Activated T-cell treated with anti-CD3 and anti-CD28 coated beads, Interleukin-2, amount 50 U/mL, for 4 hours (primary cell): ENCODE measurements around the gene FBXO30. TPM values are rescaled to one million over a fixed set of nuclear protein-coding genes. Genes with fewer than 3 reads are reported as not detected.

Experiments
- ATAC-seq, 2 donors: fragments of 200-7000 bp; cut with Tn5 transposase; one replicate each; pipeline ENCODE4 v1.10.0; 2021
- DNase-seq: peaks from one replicate; pipeline ENCODE4 v3.0.0-alpha.2; 2020
- H3K27me3 Mint-ChIP-seq: one replicate; pipeline ENCODE4 v1.8.0; 2021; ENCODE audit warnings: low read depth, mixed read lengths
- H3K36me3 Mint-ChIP-seq: one replicate; pipeline ENCODE4 v1.8.0; 2022; ENCODE audit warnings: mixed read lengths; ENCODE audit not compliant: insufficient read depth
- H3K4me1 Mint-ChIP-seq: one replicate; pipeline ENCODE4 v1.8.0; 2021; ENCODE audit warnings: low read depth, mixed read lengths
- H3K4me3 Mint-ChIP-seq: one replicate; pipeline ENCODE4 v1.8.0; 2021; ENCODE audit warnings: mild to moderate bottlenecking, moderate library complexity, mixed read lengths
- H3K9me3 Mint-ChIP-seq: one replicate; pipeline ENCODE4 v1.8.0; 2021; ENCODE audit warnings: mixed read lengths
- total RNA-seq, 3 donors: library from RNA; stranded (reverse); gene quantifications; one replicate each; pipeline ENCODE4 v1.2.1, GENCODE V29; 2021

The FBXO30 gene
- total RNA-seq, result 1 to 10 TPM; 4.5 to 6.9 (median 6.2) TPM

- no peaks in the 10 kb centered on the region for H3K27me3 Mint-ChIP-seq
Observed at GRCh38 chr6:145814501-145815308, at the start of gene FBXO30. Gene FBXO30, minus strand, starts transcription at chr6:145814795. Its CDS starts 8,390 bp downstream, at chr6:145806405.

GRCh38 chr6:145863988-145864616, 49.5 kb upstream of the FBXO30 start:
- Mint-ChIP-seq H3K9me3 (peaks cover 14% of the 10 kb centered on the region), H3K4me1 (peaks cover 37% of the 10 kb centered on the region), H3K27me3 (no peaks in the 10 kb centered on the region), H3K36me3 (peaks cover 8% of the 10 kb centered on the region), H3K4me3 (no peak overlapping the region)
- no peak for ATAC-seq
- DNase-seq, result no peak

More at GRCh38 chr6:145814501-145815308, at the start of gene FBXO30:
- Mint-ChIP-seq H3K4me1 (peaks cover 41% of the 10 kb centered on the region), H3K36me3 (peaks cover 2% of the 10 kb centered on the region), H3K9me3 (no peaks in the 10 kb centered on the region), H3K4me3 (peak within 1 kb of the TSS; percentile 93)
- ATAC-seq (peak; percentile 86 to 88), DNase-seq (peak; percentile 84)

DNA sequence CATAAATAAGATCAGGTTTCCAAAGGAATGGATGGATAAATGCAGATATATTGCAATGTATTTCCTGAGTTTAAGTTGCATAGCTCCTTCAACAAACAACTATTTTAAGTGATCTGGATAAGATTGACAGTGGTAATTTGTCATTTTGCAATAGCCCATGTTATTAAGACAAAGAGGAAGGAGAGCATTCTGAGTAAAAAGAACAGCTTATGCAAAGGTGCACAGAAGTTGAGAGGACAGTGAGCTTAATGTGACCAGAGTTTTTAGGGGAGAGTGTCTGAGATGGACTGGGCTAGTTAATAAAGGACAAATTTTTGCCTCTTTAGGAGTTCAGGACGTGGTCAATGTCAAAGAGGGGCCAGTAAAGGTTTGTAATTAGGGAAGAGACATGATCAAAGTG, 48.8 kb upstream of the FBXO30 start:
- Mint-ChIP-seq H3K9me3 (peaks cover 14% of the 10 kb centered on the region), H3K27me3 (no peaks in the 10 kb centered on the region), H3K4me1 (peaks cover 35% of the 10 kb centered on the region), H3K4me3 (no peak overlapping the region), H3K36me3 (peaks cover 12% of the 10 kb centered on the region)
- no peak for DNase-seq
- ATAC-seq, result no peak

- no peaks in the 10 kb centered on the region for H3K27me3 Mint-ChIP-seq
- ATAC-seq, result no peak
Observed at GRCh38 chr6:145860562-145860961, 46.0 kb upstream of the FBXO30 start.

DNA sequence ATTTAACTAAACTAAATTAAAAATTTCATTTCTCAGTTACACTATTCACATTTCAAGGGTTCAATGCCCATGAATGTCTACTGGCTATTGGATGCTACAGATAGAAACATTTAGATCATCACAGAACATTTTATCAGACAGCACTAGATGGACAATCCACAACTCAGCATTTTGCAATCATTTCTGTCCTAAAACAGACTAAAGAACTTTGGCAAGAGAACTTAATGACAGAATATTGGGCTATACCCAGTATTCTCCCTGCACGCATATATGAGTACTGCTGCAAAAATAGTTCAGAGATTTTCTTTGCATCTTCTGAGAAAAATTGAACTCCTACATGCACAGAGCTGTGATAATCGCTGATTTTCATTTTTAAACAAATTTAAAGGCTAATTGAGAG, 36.1 kb upstream of the FBXO30 start:
- DNase-seq (no peak), ATAC-seq (no peak)
- H3K36me3 Mint-ChIP-seq, result peaks cover 8% of the 10 kb centered on the region
- H3K9me3 Mint-ChIP-seq, result no peaks in the 10 kb centered on the region
- no peaks in the 10 kb centered on the region for H3K4me1 Mint-ChIP-seq
- H3K27me3 Mint-ChIP-seq, result no peaks in the 10 kb centered on the region
- H3K4me3 Mint-ChIP-seq, result no peak overlapping the region

More at GRCh38 chr6:145860562-145860961, 46.0 kb upstream of the FBXO30 start:
- Mint-ChIP-seq H3K4me3 (no peak overlapping the region), H3K36me3 (peaks cover 13% of the 10 kb centered on the region), H3K4me1 (peaks cover 13% of the 10 kb centered on the region), H3K9me3 (peaks cover 14% of the 10 kb centered on the region)
- DNase-seq, result no peak

DNA sequence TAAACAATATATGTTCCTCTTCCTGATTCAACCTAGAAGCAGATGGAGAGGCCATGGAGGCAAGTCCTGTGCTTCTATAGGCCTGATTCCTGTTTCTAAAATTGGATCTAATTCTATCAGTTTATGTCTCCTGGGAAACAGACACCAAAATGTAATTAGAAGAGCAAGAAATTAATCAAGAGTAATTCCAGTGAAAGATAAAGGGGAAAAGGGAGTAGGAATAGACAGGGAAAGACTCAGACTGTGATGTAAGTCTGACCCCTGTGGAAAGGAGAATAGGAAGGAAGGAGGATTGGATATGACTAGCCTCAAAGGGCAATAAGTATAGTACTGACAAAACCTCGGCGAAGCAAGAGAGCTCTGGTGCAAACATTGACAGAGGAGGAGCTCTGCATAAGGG, 33.9 kb upstream of the FBXO30 start:
- Mint-ChIP-seq H3K4me1 (no peaks in the 10 kb centered on the region), H3K36me3 (peaks cover 11% of the 10 kb centered on the region), H3K27me3 (no peaks in the 10 kb centered on the region), H3K4me3 (no peak overlapping the region), H3K9me3 (no peaks in the 10 kb centered on the region)
- ATAC-seq, result no peak
- DNase-seq, result no peak

DNA sequence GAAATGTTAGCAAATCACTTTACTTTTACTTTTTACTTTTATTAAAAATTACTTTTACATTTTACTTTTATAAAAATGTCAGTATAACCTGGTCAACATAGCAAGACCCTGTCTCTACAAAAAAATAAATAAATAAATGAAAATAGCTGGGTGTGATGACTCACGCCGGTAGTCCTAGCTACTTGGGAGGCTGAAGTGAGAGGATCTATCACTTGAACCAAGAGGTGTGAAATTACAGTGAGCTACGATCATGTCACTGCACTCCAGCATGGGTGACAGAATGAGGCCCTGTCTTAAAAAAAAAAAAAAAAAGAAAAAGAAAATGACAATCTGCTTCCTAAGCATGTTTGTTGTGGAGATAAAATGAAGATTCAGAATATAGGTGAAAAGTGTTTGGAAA, 31.0 kb upstream of the FBXO30 start:
- no peaks in the 10 kb centered on the region for H3K9me3 Mint-ChIP-seq
- ATAC-seq, result no peak
- H3K4me3 Mint-ChIP-seq, result no peak overlapping the region
- DNase-seq, result no peak
- H3K27me3 Mint-ChIP-seq, result no peaks in the 10 kb centered on the region
- peaks cover 11% of the 10 kb centered on the region for H3K36me3 Mint-ChIP-seq
- H3K4me1 Mint-ChIP-seq, result no peaks in the 10 kb centered on the region

- H3K9me3 Mint-ChIP-seq, result no peaks in the 10 kb centered on the region
- H3K4me3 Mint-ChIP-seq, result no peak overlapping the region
- ATAC-seq (no peak), DNase-seq (no peak)
- H3K27me3 Mint-ChIP-seq, result no peaks in the 10 kb centered on the region
- peaks cover 10% of the 10 kb centered on the region for H3K36me3 Mint-ChIP-seq
- no peaks in the 10 kb centered on the region for H3K4me1 Mint-ChIP-seq
Observed at GRCh38 chr6:145844933-145845540, 30.4 kb upstream of the FBXO30 start.

DNA sequence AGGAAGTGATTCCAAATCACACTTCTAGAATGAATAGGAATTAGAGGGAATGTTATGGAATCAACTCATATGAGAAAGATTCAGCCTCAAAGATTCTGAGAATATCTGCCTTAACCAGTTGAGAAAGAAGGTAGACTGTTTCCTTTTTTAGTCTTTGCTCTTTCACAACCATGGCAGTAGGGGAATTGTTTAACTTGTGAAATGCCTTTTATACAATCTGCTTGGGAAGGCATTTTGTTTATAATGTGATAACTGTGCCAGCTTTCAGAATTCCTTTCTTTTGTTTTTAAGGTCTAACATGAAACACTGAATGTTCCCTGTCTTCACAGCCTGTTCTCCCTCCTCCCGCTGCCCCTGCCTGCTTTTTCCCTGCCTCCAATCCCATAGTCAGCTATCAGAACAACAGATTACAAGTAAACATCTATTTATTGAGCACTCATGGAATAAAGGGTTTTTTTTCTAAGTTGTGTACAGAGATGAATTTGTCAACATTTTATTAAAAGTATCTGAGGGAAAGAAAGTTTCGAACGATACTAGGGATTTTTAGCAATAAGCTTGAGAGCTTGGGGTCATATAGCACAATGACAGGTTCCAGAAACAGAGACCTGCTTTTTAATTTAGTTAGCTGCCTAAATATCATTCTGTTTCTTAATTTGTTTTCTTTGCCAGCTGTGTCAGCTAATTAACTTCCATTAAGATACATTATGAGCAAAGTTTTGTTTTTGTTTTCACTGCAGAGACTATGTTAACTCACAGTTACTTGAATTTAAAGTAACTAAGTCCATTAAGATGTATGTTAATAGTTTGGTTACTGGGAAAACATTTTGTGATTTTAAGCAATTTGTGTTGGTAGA, 28.3 kb upstream of the FBXO30 start:
- Mint-ChIP-seq H3K4me3 (no peak overlapping the region), H3K36me3 (peaks cover 7% of the 10 kb centered on the region), H3K9me3 (no peaks in the 10 kb centered on the region), H3K4me1 (no peaks in the 10 kb centered on the region), H3K27me3 (no peaks in the 10 kb centered on the region)
- ATAC-seq, result no peak
- DNase-seq, result no peak

- Mint-ChIP-seq H3K4me1 (no peaks in the 10 kb centered on the region), H3K36me3 (peaks cover 7% of the 10 kb centered on the region), H3K27me3 (no peaks in the 10 kb centered on the region), H3K4me3 (no peak overlapping the region), H3K9me3 (no peaks in the 10 kb centered on the region)
- DNase-seq (no peak), ATAC-seq (no peak)
Observed at GRCh38 chr6:145841668-145842067, 27.1 kb upstream of the FBXO30 start.

DNA sequence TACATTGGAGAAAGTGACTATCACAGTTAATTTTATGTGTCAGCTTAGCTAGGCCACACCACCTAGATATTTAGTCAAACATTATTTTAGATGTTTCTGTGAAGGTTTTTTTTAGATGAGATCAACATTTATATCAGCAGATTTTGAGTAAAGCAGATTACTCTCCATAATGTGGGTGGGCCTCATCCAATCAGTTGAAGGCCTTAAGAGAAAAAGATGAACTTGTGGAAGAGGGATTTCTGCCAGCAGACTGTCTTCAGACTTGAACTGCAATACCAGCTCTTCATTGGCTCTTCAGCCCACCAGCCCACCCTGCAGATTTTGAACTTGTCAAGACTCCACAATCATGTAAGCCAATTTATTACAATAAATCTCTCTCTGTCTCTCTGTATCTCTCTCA, 25.1 kb upstream of the FBXO30 start:
- DNase-seq (no peak), ATAC-seq (no peak)
- no peaks in the 10 kb centered on the region for H3K9me3 Mint-ChIP-seq
- H3K4me3 Mint-ChIP-seq, result no peak overlapping the region
- H3K27me3 Mint-ChIP-seq, result no peaks in the 10 kb centered on the region
- H3K4me1 Mint-ChIP-seq, result peaks cover 6% of the 10 kb centered on the region
- H3K36me3 Mint-ChIP-seq, result peaks cover 12% of the 10 kb centered on the region

GRCh38 chr6:145838305-145838704, 23.7 kb upstream of the FBXO30 start:
- DNase-seq (no peak), ATAC-seq (no peak)
- Mint-ChIP-seq H3K36me3 (peaks cover 11% of the 10 kb centered on the region), H3K4me3 (no peak overlapping the region), H3K9me3 (no peaks in the 10 kb centered on the region), H3K27me3 (no peaks in the 10 kb centered on the region), H3K4me1 (peaks cover 6% of the 10 kb centered on the region)

DNA sequence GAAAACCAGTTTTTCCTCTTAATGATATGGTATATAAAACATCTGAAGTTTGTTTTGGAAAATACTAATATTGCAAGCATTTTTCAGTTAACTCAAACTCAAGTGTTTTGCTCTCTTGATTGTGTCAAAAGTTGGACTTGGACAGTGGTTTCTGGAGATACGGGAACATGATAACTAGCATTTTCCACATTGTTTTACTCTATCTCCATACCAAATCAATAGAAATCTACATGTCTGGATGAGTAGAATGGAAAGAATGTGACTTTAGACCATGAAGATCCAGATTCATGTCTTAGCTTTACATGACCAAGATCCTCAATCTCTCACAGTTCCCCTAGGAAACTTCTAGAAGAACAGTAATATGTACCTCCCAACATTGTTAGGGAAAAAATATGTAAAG, 22.2 kb upstream of the FBXO30 start:
- Mint-ChIP-seq H3K27me3 (no peaks in the 10 kb centered on the region), H3K4me1 (peaks cover 6% of the 10 kb centered on the region), H3K4me3 (no peak overlapping the region), H3K36me3 (peaks cover 11% of the 10 kb centered on the region), H3K9me3 (no peaks in the 10 kb centered on the region)
- DNase-seq, result no peak
- ATAC-seq, result no peak

DNA sequence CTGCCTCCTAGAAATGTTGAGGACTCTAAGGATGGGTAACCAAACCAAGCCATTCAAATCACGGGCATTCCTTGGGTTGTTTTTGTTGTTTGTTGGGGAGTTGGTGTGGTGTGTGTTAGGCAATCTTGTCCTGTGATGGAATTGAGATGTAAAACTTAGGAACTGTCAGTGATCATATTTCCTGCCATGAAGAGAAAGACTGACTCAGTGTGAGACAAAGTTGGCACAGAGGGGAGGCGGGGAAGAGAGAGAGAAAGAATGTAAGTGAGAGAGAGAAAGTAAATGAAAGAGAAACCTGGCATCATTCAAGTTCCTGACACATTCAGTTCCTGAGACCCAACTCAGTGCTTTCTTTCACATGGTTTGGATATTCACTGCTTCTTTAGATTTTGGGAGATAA, 21.6 kb upstream of the FBXO30 start:
- Mint-ChIP-seq H3K4me3 (no peak overlapping the region), H3K9me3 (no peaks in the 10 kb centered on the region), H3K4me1 (peaks cover 6% of the 10 kb centered on the region), H3K27me3 (no peaks in the 10 kb centered on the region), H3K36me3 (peaks cover 11% of the 10 kb centered on the region)
- ATAC-seq, result peak; percentile 46 to 80
- no peak for DNase-seq
